HFFc6 (cell line): Measurements from ENCODE around the gene RPS6KA3. TPM values are rescaled to one million over a fixed set of nuclear protein-coding genes. Genes with fewer than 3 reads are reported as not detected.
A peak's percentile ranks its signal among the peaks of the same experiment; 100 is the strongest.

Experiments
- DNase-seq: peaks from one replicate; pipeline ENCODE4 v3.0.0-alpha.2; 2018
- H3K27ac Mint-ChIP-seq: 2 replicates; pipeline ENCODE4 v1.8.0; 2020; ENCODE audit warnings: mild to moderate bottlenecking, mixed read lengths
- H3K27me3 Mint-ChIP-seq: 2 replicates; pipeline ENCODE4 v1.8.0; 2021; ENCODE audit warnings: mild to moderate bottlenecking, moderate library complexity, mixed read lengths; ENCODE audit not compliant: insufficient read depth
- H3K36me3 Mint-ChIP-seq: 2 replicates; pipeline ENCODE4 v1.8.0; 2021; ENCODE audit warnings: low read depth, mixed read lengths
- H3K4me1 Mint-ChIP-seq: 2 replicates; pipeline ENCODE4 v1.8.0; 2020; ENCODE audit warnings: low read depth, mixed read lengths
- H3K4me3 Mint-ChIP-seq: 2 replicates; pipeline ENCODE4 v1.8.0; 2020; ENCODE audit warnings: mild to moderate bottlenecking, moderate library complexity, mixed read lengths
- H3K9me3 Mint-ChIP-seq: 2 replicates; pipeline ENCODE4 v1.8.0; 2020; ENCODE audit warnings: mild to moderate bottlenecking, mixed read lengths
- total RNA-seq, 6 experiments: library from RNA; stranded (reverse); fragmentation: NEBNext Ultra II Directional; extraction: Animal tissue kit (Norgen Biotek cat#: 25700); gene quantifications; 2 replicates in 1 of 6; 3 replicates in 5 of 6; pipeline ENCODE4 v1.2.3, GENCODE V29; 2021
- TF ChIP-seq, protein P1 (sequence below): fragments of 200-600 bp; sonication (generic); IDR thresholded peaks from 2 replicates; pipeline ENCODE4 v1.5.0; 2021; ENCODE audit warnings: antibody characterized with exemption, mild to moderate bottlenecking

RPS6KA3 gene
- total RNA-seq, 6 experiments from 2014 or later = 21.5 to 28.3 (median 24.7) TPM

DNA sequence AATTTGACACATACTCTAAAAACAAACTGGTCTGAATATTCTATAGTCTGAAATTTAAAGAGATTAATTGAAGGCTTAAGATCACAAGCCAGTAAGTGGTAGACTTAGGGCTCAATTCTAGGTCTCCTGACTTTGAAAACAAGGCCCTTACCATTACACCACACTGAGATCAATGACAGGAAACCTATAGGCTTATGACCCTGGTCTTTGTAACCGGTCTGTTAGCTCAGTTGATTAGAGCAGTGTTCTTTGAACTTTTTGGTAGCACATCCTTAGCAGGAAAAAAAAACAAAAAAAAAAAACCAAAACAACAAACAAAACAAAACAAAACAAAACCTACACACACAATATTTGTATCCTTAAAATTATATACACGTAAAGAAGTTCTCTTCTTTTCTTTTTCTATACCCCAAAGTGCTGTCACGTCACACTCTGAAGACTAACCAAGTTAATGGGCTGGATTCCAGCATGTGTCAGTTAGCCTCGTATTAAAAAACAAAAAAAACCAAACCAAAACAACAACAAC lies 55.4 kb downstream of the RPS6KA3 start:
- H3K9me3 Mint-ChIP-seq = no peaks in the 10 kb centered on the region
- H3K27ac Mint-ChIP-seq = no peak overlapping the region
- H3K4me3 Mint-ChIP-seq = no peak overlapping the region
- no peak for DNase-seq
- H3K36me3 Mint-ChIP-seq = no peaks in the 10 kb centered on the region
- TF ChIP-seq, protein P1, sequence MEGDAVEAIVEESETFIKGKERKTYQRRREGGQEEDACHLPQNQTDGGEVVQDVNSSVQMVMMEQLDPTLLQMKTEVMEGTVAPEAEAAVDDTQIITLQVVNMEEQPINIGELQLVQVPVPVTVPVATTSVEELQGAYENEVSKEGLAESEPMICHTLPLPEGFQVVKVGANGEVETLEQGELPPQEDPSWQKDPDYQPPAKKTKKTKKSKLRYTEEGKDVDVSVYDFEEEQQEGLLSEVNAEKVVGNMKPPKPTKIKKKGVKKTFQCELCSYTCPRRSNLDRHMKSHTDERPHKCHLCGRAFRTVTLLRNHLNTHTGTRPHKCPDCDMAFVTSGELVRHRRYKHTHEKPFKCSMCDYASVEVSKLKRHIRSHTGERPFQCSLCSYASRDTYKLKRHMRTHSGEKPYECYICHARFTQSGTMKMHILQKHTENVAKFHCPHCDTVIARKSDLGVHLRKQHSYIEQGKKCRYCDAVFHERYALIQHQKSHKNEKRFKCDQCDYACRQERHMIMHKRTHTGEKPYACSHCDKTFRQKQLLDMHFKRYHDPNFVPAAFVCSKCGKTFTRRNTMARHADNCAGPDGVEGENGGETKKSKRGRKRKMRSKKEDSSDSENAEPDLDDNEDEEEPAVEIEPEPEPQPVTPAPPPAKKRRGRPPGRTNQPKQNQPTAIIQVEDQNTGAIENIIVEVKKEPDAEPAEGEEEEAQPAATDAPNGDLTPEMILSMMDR = no peak
- peaks cover 5% of the 10 kb centered on the region for H3K4me1 Mint-ChIP-seq
- H3K27me3 Mint-ChIP-seq = no peaks in the 10 kb centered on the region

- DNase-seq = no peak
- H3K36me3 Mint-ChIP-seq = no peaks in the 10 kb centered on the region
- no peak overlapping the region for H3K27ac Mint-ChIP-seq
- H3K27me3 Mint-ChIP-seq = no peaks in the 10 kb centered on the region
- 0 out of 2 replicates have a peak, but pooled peaks cover 4% of the 10 kb centered on the region for H3K4me1 Mint-ChIP-seq
- TF ChIP-seq, protein P1 = no peak
- no peak overlapping the region for H3K4me3 Mint-ChIP-seq
- no peaks in the 10 kb centered on the region for H3K9me3 Mint-ChIP-seq
Measured at GRCh38 chrX:20205927-20206708, 60.6 kb downstream of the RPS6KA3 start.

GRCh38 chrX:20204351-20204750 lies 62.4 kb downstream of the RPS6KA3 start:
- H3K27me3 Mint-ChIP-seq = no peaks in the 10 kb centered on the region
- peaks cover 3% of the 10 kb centered on the region; the same call in 1 of the 2 replicates for H3K36me3 Mint-ChIP-seq
- TF ChIP-seq, protein P1 = no peak
- H3K9me3 Mint-ChIP-seq = no peaks in the 10 kb centered on the region
- no peak overlapping the region for H3K4me3 Mint-ChIP-seq
- 0 out of 2 replicates have a peak, but pooled peaks cover 4% of the 10 kb centered on the region for H3K4me1 Mint-ChIP-seq
- DNase-seq = no peak
- H3K27ac Mint-ChIP-seq = no peak overlapping the region

DNA sequence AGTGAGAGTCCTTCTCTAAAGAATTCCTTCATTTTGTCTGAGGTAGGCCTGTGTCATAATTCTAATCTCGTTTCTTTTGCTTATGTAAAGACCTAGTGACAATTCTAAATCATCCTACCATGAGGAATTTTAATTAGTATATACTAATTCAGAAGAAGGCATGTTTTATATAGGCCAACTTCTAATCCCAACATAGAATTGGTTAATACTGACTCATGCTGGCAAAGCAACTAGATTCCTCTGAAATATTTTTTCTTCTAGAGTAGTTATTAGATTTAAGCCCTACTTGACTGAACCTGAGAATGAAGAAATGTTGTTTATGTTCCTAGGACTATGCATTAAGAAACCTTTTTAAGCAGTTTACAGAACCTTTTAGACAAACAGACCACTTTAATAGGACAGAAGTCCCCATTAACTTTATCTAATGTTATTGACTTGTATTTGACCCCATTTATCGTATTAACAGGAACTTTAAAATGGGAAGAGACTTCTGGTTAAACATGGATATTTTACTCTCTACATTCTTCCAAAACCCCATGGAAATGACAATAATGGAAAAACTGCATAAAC lies 69.0 kb downstream of the RPS6KA3 start:
- no peaks in the 10 kb centered on the region for H3K27me3 Mint-ChIP-seq
- H3K4me1 Mint-ChIP-seq = peaks cover 18% of the 10 kb centered on the region
- peak overlapping the region; percentile 45; the same call in 1 of the 2 replicates for H3K4me3 Mint-ChIP-seq
- peak overlapping the region; percentile 62 for H3K27ac Mint-ChIP-seq
- peaks cover 24% of the 10 kb centered on the region for H3K36me3 Mint-ChIP-seq
- H3K9me3 Mint-ChIP-seq = no peaks in the 10 kb centered on the region
- TF ChIP-seq, protein P1 = no peak
- DNase-seq = peak; percentile 10

GRCh38 chrX:20189171-20189570 lies 77.5 kb downstream of the RPS6KA3 start:
- Mint-ChIP-seq H3K4me3 (no peak overlapping the region), H3K36me3 (no peaks in the 10 kb centered on the region; the same call in 1 of the 2 replicates), H3K27me3 (no peaks in the 10 kb centered on the region), H3K27ac (no peak overlapping the region), H3K9me3 (no peaks in the 10 kb centered on the region), H3K4me1 (no peaks in the 10 kb centered on the region)
- TF ChIP-seq, protein P1 = no peak
- DNase-seq = no peak
